ENCODE data around the gene ZFPM1.
"Not testable (repeated sequence)": the region's sequence is repeated elsewhere in the genome, so short reads cannot be mapped to it uniquely, and the experiment has no call there.

The ZFPM1 gene

DNA sequence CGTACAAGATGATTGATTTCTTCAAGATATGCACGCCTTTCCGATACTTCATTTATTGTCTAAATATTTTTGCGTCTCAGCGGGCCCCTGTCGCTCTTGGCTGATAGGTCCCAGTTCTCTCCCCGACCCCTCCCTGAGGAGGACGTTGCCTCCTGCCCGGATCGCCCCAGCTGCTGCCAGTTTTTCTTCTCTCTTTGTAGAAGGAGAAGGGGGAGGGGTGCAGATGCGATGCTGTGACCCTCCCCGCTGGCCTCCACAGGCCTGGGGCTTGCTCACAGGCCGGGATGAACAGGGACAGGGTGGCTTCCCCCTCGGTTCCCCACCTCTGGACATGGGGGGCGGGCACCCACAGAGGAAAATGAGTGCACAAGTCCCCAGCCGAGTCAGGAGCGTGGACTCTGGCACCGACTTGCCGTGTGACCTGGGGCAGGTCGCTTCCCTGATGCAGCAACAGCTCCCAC lies 63.6 kb downstream of the ZFPM1 start:
- no peak for DNase-seq

DNA sequence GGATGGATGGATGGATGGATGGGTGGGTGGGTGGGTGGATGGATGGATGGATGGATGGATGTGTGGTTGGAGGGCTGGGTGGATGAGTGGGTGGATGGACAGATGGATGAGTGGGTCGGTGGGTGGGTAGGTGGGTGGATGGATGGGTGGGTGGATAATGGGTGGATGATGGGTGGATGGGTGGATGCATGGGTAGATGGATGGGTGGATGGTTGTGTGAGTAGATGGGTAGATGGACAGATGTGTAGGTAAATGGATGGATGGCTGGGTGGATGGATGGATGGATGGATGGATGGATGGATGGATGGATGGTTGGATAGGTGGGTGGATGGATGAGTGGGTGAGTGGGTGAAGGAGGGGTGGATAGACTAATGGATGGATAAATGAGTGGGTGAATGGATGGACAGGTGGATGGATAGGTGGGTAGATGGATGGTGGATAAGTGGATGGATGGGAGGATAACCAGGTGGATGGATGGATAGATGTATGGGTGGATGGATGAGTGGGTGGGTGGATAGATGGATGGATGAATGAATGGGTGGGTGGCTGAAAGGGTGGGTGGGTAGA lies 64.2 kb downstream of the ZFPM1 start:
- not testable (repeated sequence) for DNase-seq

DNA sequence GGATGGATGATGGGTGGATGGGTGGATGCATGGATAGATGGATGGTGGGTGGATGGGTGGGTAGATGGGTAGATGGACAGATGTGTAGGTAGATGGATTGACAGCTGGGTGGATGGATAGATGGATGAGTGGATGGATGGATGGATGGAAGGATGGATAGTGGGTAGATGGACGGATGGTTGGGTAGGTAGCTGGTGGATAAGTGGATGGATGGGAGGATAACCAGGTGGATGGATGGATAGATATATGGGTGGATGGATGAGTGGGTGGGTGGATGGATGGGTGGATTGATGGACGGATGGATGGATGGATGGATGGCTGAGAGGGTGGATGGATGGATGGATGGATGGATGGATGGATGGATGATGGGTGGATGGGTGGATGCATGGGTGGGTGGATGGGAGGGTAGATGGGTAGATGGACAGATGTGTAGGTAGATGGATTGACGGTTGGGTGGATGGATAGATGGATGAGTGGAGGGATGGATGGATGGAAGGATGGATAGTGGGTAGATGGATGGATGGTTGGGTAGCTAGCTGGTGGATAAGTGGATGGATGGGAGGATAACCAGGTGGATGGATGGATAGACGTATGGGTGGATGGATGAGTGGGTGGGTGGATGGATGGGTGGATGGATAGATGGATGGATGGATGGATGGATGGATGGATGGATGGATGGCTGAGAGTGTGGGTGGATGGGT lies 65.5 kb downstream of the ZFPM1 start:
- not testable (repeated sequence) for DNase-seq

DNA sequence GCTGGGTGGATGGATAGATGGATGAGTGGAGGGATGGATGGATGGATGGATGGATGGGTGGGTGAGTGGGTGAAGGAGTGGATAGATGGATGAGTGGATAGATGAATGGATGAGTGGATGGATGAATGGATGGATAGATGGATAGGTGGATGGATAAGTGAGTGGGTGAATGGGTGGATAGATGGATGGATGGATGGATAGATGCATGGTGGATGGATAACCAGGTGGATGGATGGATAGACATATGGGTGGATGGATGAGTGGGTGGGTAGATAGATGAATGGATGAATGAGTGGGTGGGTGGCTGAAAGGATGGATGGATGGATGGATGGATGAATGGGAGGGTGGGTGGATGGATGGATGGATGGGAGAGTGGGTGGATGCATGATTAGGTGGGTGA lies 66.2 kb downstream of the ZFPM1 start:
- no peak for DNase-seq

DNA sequence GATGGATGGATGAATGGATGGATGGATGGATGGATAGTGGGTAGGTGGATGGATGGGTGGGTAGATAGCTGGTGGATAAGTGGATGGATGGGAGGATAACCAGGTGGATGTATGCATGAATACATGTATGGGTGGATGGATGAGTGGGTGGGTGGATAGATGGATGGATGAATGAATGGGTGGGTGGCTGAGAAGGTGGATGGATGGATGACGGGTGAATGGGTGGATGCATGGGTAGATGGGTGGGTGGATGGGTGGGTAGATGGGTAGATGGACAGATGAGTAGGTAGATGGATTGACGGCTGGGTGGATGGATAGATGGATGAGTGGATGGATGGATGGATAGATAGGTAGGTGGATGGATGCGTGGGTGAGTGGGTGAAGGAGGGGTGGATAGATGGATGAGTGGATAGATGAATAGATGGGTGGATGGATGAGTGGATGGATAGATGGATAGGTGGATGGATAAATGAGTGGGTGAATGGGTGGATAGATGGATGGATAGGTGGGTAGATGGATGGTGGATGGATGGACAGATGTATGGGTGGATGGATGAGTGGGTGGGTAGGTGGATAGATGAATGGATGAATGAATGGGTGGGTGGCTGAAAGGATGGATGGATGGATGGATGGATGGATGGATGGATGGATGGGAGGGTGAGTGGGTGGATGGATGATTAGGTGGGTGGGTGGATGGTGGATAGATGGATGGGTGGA lies 67.0 kb downstream of the ZFPM1 start:
- no peak for DNase-seq

DNA sequence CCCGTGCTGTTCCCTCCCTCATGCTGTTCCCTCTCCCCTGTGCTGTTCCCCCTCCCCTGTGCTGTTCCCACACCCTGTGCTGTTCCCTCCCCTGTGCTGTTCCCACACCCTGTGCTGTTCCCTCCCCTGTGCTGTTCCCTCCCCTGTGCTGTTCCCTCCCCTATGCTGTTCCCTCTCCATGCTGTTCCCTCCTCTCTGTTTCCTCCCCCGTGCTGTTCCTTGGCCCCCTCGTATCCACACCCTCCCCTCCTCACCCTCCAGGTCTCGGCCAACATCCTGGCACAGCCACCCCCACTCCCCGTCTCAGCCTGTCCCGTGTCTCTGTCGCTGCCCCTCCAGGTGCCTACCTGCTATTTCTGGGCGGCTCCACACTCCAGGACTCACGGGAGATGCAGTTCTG lies 68.6 kb downstream of the ZFPM1 start:
- no peak for DNase-seq

DNA sequence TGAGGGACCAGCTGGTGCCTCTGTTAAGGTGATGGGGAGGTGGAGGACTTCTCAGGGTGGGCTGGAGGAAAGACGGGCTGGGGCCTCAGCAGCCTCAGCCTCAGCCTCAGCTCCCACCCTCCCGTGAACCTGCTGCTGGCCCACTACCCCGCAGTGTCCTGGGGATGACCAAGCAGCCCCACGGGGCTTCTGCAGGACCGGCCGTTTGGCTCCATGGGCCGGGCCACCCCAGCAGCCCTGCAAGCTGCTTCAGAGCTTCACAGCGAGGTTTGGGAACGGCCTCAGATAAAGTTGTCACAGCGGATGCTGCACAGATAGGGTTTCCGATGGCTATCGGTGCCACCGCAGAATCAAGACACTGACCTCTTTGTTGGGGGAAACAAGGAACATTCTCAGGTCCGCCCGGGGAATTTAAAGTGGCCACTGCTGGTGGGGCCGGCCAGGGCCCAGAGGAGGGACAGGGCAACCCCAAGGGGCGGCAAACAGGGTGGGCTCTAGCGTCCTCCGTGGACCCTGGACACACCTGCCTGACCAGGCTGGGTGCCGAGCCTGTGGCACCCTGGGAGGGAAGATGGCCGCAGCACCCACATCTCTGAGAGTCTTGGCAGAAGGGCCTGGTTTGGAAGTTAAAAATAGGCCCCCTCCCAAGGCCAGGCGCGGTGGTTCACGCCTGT lies 69.3 kb downstream of the ZFPM1 start:
- peak; percentile 38 for DNase-seq

DNA sequence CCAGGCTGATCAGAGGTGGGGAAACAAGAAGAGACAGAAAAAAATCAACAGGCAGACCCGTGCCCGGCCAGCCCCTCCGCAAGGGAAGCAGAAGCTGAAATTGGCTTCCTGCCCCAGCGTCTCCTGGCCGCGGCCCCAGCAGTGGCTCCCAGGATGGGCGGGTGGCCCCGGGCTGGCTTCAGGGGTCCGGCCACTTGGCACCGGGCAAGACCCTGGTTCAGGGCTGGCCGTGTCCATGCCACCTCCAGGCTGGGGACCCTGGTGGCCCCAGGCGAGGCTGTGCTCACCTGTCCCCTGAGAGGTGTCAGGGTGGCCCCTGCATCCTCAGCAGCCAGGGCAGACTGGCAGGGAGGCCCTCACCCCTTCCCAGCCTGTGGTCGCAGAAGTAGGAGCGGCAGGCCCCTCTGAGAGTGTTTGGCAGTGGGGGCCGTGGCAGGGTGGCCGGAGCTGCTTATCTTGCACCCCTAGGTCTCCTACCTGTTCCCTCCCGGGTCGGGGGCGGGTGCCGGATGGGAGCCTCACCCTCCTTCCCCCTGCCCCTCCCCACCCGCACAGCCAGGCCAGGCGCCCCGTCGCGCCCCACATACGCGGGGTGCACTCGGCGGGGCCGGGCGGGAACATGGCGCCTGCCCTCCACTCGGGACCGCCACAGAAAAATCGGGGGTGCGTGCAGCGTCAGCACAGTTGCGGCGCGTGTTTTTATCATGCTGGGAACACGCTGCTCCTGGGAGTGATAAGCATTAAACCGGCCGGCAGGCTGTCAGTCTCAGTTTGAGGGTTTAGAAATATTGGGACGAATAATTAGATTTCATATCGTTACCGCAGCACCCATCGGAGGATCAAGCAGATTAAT lies 70.5 kb downstream of the ZFPM1 start:
- DNase-seq = peak; percentile 77

DNA sequence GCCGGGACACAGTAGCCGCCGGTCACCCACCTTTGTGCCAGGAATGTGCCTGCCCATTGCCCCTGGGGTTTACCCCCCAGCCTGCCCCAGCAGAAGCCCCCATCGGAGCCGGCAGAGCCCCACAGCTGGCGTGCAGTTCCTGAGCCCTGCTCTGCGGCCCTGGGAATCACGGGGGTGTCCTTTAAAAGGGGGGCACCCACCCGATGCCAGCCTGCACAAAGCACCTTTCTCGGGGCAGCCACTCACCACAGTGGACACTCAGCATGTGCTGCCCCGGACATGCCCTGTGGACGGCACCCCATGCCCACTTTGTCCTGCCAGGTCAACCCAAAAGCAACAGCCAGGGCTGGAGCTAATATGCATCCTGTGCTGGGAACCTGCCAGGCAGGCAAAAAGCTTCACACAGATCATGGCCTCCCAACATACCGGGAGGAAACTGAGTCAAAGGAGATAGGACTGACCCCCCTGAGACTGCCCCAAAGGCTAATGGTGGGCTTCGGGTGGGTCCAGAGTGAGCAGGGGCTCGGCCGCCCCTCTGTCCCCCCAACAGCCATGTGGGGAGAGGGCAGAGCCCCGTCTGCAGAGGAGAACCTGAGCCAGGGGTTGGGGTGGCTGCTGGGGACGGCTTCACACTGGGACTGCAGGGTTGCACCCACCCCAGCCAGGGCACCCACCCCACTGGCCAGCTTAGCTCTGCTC lies 71.3 kb downstream of the ZFPM1 start:
- peak; percentile 39 for DNase-seq

DNA sequence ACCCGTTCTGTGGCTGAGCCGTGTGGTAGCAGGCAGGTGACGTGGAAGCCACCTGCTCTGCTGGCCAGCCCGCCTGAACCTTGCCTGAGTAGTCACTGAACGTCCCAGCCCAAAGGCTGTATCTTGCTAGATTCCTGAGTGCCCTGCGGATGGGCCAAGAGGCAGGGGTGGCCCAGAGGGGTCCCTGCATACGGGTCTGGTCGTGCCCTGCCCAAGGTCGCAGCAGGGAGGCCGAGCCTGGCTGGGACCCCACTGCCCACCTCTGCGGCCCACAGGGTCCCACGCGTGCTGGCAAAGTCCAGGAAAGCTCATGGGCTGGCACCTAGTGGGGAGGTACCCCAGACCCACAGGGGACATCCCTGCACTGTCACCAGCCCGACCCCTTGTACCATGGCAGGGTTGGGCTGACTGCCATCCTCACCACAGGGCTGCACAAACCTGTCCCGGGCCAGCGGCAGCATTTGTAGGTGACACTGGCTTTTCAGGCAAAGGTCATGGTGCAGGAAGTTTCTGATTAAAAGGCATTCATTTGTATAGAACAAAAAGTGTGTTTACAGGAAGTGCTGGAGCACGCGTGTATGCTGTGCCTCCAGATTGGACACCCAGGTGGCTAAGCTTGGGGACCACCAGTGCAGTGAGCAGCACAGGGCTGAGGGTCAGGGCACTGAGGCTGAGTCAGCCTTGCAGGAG lies 72.0 kb downstream of the ZFPM1 start:
- peak; percentile 45 for DNase-seq

DNA sequence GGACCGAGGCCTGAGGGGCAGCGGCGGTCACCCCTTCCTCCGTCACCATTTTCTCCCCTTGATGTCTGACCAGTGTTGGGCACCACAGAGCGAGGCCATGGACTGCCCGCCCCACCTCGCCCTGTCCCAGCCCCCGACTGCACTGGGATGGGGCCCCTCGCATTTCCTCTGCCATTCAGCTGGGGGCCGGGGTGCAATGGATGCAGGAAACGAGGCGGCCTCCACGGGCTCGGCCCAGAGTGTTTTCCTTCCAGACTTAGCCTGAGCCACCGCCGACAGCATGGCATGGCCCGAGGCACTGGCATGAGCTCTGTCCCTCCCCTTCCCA lies 72.5 kb downstream of the ZFPM1 start:
- DNase-seq = no peak

DNA sequence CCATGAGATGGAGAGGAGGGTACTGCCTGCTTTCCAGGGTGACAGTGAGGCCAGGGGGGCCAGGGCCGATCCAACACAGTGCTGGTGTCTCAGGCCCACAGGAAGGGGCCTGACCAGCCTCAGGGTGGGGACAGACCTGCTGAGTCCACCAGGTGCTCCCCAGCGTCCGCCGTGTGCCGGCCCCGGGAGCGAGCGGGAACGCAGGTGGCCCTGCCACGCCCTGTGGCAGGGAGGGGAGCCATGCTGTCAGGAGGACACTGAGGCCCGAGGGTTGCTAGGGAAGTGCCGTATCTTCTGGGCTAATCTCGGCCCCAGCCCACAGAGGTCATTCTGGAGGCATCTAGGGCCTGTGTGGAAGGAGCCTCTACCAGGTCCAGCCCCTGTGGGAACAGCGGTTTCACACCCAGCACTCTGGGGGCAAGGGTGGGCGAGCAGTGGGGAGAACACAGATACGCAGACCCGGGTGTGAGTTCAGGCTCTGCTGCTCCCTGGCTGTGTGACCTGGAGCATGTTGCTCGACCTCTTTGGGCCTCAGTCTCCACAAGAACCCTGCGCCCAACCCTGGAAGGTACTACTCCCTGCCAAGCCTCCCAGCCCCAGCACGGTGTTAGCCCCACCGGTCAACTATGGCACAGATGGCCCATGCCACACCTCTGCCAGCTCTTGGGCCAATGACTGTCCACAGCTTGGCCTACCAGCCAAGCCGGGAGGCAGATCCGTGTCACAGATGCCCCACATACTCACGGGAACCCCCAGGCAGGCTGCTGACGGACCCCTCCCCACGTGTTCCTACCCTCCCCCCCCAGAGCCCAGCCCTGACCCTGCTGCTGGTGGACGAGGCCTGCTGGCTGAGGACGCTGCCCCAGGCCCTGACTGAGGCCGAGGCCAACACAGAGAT lies 73.2 kb downstream of the ZFPM1 start:
- peak; percentile 68 for DNase-seq

DNA sequence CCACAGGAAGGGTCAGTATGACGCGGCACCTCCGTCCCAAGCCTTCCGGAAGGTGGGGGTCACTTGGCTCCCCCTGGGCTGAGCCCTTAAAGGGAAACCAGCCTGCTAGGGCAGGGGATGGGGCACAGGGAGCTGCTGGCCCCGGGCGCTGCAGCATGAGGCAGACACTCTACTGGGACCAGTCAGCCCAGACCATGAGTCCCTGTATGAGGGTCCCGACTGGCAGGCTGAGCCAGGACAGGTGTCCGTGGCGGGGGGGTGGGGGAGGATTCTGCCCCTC lies 73.8 kb downstream of the ZFPM1 start:
- DNase-seq = no peak

DNA sequence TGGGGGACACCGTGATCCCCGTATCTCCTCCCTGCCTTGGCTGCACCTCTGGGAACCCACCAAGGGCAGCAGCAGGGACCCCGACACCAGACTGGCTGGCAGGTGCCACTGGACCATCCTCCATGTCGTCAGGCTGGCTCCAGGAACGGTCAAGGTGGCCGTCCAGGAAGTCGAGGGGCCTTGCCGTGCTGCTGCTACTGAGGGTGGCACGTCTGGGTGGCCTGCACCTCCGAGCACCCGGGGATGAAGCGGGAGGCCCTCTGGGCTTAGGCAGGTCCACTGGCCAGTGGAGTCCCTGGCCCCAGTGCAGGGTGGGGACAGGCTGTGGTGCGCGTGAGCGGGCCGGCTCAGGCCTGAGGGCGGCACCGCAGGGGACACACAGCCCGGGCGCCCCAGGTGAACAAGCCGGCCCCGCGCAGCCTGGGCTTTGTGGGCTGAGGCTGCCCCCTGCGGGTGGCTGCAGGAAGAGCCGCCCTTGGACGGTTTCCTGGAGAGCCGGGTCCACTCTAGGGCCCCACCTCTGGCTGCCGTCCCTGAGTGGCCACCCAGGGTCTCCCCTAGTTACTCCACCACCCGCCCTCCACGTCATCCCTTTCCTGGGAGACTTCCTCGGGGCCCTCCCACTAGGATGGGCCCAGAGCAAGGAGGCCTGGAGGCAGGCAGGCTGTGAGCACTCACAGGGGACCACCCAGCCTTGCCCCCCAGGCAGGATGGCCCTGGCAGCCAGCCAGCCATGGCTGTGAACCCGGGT lies 74.3 kb downstream of the ZFPM1 start:
- DNase-seq = peak; percentile 81

DNA sequence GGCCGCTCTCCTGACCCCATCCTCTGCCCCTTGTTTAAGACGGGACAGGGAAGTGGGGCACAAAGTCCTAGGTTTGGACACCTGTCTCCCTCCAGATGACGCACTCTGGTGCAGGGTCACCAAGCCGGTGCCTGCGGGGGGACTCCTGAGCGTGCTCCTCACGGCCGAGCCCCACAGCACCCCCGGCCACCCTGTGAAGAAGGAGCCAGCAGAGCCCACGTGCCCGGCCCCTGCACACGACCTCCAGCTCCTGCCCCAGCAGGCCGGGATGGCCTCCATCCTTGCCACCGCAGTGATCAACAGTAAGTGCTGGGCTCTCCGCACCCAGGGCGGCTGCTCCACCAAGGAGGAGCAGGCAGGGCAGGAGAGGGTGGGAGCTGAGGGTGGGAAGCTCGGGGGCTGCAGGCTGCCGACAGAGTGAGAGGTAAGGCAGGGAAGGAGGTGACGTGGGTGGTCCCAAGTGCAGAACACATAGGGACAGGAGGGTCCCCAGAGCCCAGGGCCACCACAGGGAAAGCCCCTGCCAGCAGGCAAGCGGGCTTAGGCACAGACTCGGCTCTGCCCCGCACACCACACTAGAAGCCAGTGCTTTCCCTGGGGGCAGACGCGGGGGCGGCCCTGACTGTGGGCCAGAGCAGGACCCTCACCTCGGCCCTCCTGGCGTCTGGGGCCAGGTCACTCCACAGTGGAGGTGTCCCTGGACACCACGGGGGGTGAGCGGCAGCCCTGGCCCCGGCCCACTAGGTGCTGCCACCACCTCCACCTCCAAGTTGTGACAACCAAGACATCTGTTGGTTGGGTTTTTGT lies 75.1 kb downstream of the ZFPM1 start:
- no peak for DNase-seq

DNA sequence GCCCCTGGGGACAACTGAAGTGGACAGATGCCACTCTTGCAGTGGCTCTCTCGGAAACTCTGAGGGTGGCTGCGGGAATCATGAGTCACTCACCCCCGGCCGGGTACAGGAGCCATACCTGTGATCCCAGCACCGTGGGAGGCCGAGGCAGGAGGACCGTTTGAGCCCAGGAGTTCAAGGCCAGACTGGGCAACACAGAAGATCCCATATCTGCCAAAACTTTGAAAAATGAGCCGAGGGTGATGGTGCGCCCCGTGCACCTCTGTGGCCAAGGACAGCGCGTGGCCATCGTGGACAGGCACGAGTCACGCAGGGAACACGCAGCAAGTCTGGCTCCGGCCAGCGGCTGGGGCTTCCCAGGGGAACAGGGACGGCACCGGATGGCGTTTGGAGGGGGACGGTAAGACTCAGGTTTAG lies 75.8 kb downstream of the ZFPM1 start:
- no peak for DNase-seq

DNA sequence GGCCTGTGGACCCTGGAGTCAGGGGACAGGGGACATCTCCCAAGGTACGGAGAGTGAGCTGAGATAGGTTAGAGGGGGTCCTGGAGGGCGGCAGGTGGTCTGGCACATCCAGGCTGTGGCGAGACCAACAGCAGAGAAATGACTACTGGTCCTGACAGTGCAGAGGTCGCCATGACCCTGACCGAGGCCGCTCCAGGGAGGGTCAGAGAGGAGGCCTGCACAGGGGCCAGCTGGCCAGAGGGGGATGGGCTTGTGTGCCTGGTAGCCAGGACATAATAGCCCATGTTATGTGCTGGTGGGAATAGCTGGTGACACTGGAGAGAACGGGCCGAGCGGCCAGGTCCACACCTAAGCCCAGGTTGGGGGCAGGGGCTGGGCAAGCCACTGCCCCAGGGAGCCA lies 76.5 kb downstream of the ZFPM1 start:
- no peak for DNase-seq

DNA sequence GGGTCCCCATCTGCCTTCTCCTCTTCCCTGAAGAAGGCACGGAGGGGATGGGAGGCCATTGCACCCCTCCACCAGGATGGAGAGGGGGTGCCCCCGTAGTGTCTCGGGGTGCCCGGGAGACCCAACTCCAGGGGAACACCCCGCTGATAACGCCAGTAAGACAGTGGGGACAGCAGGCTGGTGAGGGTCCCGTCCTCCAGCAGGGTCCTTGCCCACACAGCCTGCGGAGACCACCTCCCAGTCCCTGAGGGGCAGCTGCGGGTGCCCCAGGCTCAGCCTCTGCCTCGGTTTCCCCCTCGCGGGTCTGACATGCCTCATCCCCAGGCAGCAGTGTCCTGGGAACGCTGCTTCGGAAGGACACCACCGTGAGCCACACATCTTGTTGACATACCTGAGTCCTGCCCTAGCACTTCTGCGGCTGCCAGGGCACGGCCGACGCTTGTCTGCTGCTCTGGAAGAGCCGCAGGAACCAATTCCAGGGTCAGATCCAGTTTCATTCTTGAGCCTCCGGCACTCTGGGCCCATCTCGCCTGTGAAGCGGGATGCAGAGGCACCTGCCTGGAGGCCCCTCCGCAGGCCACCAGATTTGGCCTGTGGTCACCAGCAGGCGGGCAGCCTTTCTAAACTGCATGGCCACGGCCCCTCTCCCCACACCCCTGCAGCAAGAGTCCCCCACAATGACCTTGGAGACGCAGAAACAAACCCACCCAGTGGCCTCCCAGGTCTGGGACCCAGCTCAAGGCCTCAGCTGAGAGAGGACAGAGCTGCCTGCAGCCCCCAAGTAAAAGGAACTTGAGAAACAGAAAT lies 77.2 kb downstream of the ZFPM1 start:
- no peak for DNase-seq
